ENCODE measurements around the gene FASTKD3. TPM values are rescaled to one million over a fixed set of nuclear protein-coding genes. Genes with fewer than 3 reads are reported as not detected.

FASTKD3 gene
- total and polyA plus RNA-seq, 10 of the 15 experiments (the other 5 are each of a cell fraction or from before 2014, with no cell fraction given), result 12.1 to 59.6 (median 25.3) TPM

DNA sequence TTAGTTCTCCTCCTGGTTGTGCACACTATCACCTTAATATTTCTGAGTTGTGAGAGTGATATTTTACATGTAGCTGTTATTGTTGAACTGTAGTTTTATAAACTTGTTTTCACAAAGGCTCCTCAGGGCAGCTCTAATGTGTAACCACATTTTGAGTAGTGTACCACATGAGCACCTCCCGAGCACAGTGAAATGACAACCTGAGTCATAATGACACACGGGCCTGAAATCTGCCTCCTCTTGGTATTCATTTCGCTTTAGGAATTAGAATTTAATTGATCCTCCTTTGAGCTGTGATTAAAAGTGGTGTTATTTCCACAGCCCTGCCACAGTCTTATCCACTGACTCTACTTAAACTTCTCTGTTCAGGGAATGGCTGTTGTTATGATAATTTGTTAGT is 8.0 kb upstream of the FASTKD3 start:
- DNase-seq (ENCODE audit: low read depth, low spot score), result no peak
- H3K27me3 ChIP-seq (replicated peaks in 1 of 2; ENCODE audit: control insufficient read depth in 2 of 2, insufficient read depth in 2 of 2, low read length in 1 of 2), result no peaks in the 10 kb centered on the region
- no TSS peak for BruUV-seq (replicated peaks)
- ChIA-PET CTCF (interaction anchor here (0.8 to 9.9 kb wide), 3 partner anchors 9 to 20 kb away, joined by 3 to 92 read pairs (median 3); no protein-coding TSS in a partner anchor), RAD21 (ENCODE audit: unreplicated experiment) (interaction anchor here (2.3 kb wide), 2 partner anchors 10 kb away, joined by 8 to 9 read pairs; no protein-coding TSS in a partner anchor), POLR2A (interaction anchor here (0.5 kb wide), 1 partner anchor 1735 kb away, joined by 3 read pairs; no protein-coding TSS in a partner anchor), SMC1A (ENCODE audit: uncharacterized antibody, unreplicated experiment) (interaction anchor here (2.0 kb wide), 1 partner anchor 8 kb away, joined by 9 read pairs; the partner anchor contains the start of genes FASTKD3 and MTRR)
- peaks cover 14 to 34% of the 10 kb centered on the region in 2 experiments for H3K36me3 ChIP-seq (ENCODE audit: control insufficient read depth in 2 of 2, insufficient read depth in 2 of 2, low read length in 1 of 2)
- no peak overlapping the region for H2AFZ ChIP-seq (ENCODE audit: control insufficient read depth, low read depth, low read length)
- ATAC-seq, result peak; percentile 74
- no peak overlapping the region for H3K4me3 ChIP-seq
- H3K4me1 ChIP-seq (ENCODE audit: control insufficient read depth, insufficient read depth, low read length), result peaks cover 43% of the 10 kb centered on the region
- no peak overlapping the region; the same call in 1 of the 2 replicates for H3K27ac ChIP-seq (ENCODE audit: control insufficient read depth, insufficient read depth)
- no peaks in the 10 kb centered on the region for H3K9me3 ChIP-seq (replicated peaks; ENCODE audit: control insufficient read depth, insufficient read depth, low read length)
- H3K79me2 ChIP-seq (ENCODE audit: control insufficient read depth, insufficient read depth, low read length), result peaks cover 27% of the 10 kb centered on the region
- no peak for FAIRE-seq
- H3K9ac ChIP-seq (ENCODE audit: control insufficient read depth, insufficient read depth, low read length), result no peak overlapping the region
- in situ Hi-C loops (cut with MboI), result no loop called here
- intact Hi-C loops (cut with micrococcal nuclease; ENCODE audit: unreplicated experiment), result no loop called here
- WGBS (ENCODE audit: insufficient coverage, insufficient replicate concordance, low lambda C conversion rate, missing lambda C conversion rate), result 0% methylated on average over 3 of the region's 3 CpGs
- peak overlapping the region; percentile 38; the same call in 1 of the 2 replicates for H3K4me2 ChIP-seq (ENCODE audit: control insufficient read depth, insufficient read depth)
- 0 out of 2 replicates have a peak, but pooled peaks cover 3% of the 10 kb centered on the region for H4K20me1 ChIP-seq (ENCODE audit: control insufficient read depth, insufficient read depth)
- TF ChIP-seq BCL11A (IDR thresholded peaks at IDR 0.05; ENCODE audit: low read depth, low read length) (peak; percentile 34; the same call in 1 of the 2 replicates), JUND (IDR thresholded peaks at IDR 0.05; ENCODE audit: low read depth, low read length) (peak; percentile 22; the same call in 1 of the 2 replicates), RELA (IDR thresholded peaks at IDR 0.05; ENCODE audit: borderline replicate concordance, partially characterized antibody) (no peak), HDAC6 (IDR thresholded peaks at IDR 0.05; ENCODE audit: unreplicated experiment) (no peak), JUNB (IDR thresholded peaks at IDR 0.05) (peak; percentile 89), EZH2 (IDR thresholded peaks at IDR 0.05; ENCODE audit: borderline replicate concordance, control insufficient read depth, low read depth, low read length) (no peak), PAX5 (IDR thresholded peaks at IDR 0.05; ENCODE audit: borderline replicate concordance, low read depth, low read length) (peak; percentile 54; the same call in 1 of the 2 replicates), BHLHE40 (IDR thresholded peaks at IDR 0.05; ENCODE audit: borderline replicate concordance in 1 of 2, low read depth in 2 of 2, low read length in 1 of 2) (peak; percentile 30 to 47; a peak in 2 of 4 replicates), ZBED1 (IDR thresholded peaks at IDR 0.05; ENCODE audit: borderline replicate concordance) (0 out of 2 replicates have a peak, but pooled peaks have one; percentile 34), TAF1 (IDR thresholded peaks at IDR 0.05; ENCODE audit: borderline replicate concordance, low read depth, low read length) (no peak)
- TF ChIP-seq, protein P1, sequence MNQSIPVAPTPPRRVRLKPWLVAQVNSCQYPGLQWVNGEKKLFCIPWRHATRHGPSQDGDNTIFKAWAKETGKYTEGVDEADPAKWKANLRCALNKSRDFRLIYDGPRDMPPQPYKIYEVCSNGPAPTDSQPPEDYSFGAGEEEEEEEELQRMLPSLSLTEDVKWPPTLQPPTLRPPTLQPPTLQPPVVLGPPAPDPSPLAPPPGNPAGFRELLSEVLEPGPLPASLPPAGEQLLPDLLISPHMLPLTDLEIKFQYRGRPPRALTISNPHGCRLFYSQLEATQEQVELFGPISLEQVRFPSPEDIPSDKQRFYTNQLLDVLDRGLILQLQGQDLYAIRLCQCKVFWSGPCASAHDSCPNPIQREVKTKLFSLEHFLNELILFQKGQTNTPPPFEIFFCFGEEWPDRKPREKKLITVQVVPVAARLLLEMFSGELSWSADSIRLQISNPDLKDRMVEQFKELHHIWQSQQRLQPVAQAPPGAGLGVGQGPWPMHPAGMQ (IDR thresholded peaks at IDR 0.05; ENCODE audit: borderline replicate concordance), result no peak
- TF ChIP-seq, protein P2, sequence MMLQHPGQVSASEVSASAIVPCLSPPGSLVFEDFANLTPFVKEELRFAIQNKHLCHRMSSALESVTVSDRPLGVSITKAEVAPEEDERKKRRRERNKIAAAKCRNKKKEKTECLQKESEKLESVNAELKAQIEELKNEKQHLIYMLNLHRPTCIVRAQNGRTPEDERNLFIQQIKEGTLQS (IDR thresholded peaks at IDR 0.05; ENCODE audit: borderline replicate concordance, extremely low read depth, low read depth, low read length), result no peak
- TF ChIP-seq, protein P3, sequence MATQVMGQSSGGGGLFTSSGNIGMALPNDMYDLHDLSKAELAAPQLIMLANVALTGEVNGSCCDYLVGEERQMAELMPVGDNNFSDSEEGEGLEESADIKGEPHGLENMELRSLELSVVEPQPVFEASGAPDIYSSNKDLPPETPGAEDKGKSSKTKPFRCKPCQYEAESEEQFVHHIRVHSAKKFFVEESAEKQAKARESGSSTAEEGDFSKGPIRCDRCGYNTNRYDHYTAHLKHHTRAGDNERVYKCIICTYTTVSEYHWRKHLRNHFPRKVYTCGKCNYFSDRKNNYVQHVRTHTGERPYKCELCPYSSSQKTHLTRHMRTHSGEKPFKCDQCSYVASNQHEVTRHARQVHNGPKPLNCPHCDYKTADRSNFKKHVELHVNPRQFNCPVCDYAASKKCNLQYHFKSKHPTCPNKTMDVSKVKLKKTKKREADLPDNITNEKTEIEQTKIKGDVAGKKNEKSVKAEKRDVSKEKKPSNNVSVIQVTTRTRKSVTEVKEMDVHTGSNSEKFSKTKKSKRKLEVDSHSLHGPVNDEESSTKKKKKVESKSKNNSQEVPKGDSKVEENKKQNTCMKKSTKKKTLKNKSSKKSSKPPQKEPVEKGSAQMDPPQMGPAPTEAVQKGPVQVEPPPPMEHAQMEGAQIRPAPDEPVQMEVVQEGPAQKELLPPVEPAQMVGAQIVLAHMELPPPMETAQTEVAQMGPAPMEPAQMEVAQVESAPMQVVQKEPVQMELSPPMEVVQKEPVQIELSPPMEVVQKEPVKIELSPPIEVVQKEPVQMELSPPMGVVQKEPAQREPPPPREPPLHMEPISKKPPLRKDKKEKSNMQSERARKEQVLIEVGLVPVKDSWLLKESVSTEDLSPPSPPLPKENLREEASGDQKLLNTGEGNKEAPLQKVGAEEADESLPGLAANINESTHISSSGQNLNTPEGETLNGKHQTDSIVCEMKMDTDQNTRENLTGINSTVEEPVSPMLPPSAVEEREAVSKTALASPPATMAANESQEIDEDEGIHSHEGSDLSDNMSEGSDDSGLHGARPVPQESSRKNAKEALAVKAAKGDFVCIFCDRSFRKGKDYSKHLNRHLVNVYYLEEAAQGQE (IDR thresholded peaks at IDR 0.05; ENCODE audit: low read depth, low read length), result no peak
- TF ChIP-seq, protein P4, sequence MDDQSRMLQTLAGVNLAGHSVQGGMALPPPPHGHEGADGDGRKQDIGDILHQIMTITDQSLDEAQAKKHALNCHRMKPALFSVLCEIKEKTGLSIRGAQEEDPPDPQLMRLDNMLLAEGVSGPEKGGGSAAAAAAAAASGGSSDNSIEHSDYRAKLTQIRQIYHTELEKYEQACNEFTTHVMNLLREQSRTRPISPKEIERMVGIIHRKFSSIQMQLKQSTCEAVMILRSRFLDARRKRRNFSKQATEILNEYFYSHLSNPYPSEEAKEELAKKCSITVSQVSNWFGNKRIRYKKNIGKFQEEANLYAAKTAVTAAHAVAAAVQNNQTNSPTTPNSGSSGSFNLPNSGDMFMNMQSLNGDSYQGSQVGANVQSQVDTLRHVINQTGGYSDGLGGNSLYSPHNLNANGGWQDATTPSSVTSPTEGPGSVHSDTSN (IDR thresholded peaks at IDR 0.05; ENCODE audit: insufficient replicate concordance, low read depth, low read length), result peak; percentile 23
- TF ChIP-seq, protein P5, sequence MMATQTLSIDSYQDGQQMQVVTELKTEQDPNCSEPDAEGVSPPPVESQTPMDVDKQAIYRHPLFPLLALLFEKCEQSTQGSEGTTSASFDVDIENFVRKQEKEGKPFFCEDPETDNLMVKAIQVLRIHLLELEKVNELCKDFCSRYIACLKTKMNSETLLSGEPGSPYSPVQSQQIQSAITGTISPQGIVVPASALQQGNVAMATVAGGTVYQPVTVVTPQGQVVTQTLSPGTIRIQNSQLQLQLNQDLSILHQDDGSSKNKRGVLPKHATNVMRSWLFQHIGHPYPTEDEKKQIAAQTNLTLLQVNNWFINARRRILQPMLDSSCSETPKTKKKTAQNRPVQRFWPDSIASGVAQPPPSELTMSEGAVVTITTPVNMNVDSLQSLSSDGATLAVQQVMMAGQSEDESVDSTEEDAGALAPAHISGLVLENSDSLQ (IDR thresholded peaks at IDR 0.05), result 0 out of 2 replicates have a peak, but pooled peaks have one; percentile 14
